ENCODE results near the gene ZNF280A. TPM values are rescaled to one million over a fixed set of nuclear protein-coding genes. Genes with fewer than 3 reads are reported as not detected.

Gene ZNF280A
- total and polyA plus RNA-seq, 9 of the 15 experiments (the other 6 are each of a cell fraction or from before 2014, with no cell fraction given) = 19.0 to 40.8 (median 28.6) TPM

DNA sequence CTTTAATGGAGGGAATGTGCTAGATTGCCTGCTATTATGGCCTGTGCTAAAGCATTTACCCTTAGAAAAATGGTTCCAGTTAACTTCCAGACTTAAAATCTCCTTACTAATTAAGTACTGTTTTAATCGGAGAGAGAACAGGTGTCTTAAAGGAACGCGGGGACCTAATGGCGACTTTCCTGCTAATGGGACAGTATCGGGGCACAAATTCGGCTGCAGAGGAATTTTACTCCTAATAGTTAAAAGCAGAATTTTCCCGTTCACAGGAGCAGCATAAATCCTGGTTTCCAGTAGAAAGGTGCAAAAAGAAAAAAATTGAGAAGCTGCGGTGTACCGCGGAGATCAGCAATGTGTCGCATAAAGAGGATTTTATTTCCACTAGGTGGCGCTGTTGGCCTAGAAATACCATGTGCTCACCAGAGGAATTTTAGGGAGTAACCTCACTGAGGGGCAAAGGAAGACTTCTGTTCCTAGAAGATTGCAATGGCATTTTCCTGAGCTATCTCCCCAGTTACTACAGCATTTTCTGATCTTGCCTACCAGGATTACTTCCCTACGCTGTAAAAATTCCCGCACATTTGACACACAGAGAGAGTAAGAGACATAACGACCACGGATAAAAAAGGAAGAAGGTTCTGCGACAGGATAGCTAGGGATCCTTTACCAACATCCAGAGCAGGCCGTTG is 56.1 kb downstream of the ZNF280A start (continued):
- TF ChIP-seq, protein P1, sequence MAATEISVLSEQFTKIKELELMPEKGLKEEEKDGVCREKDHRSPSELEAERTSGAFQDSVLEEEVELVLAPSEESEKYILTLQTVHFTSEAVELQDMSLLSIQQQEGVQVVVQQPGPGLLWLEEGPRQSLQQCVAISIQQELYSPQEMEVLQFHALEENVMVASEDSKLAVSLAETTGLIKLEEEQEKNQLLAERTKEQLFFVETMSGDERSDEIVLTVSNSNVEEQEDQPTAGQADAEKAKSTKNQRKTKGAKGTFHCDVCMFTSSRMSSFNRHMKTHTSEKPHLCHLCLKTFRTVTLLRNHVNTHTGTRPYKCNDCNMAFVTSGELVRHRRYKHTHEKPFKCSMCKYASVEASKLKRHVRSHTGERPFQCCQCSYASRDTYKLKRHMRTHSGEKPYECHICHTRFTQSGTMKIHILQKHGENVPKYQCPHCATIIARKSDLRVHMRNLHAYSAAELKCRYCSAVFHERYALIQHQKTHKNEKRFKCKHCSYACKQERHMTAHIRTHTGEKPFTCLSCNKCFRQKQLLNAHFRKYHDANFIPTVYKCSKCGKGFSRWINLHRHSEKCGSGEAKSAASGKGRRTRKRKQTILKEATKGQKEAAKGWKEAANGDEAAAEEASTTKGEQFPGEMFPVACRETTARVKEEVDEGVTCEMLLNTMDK (IDR thresholded peaks at IDR 0.05; ENCODE audit: borderline replicate concordance, insufficient read depth, low read depth, low read length, poor library complexity, severe bottlenecking) = no peak
- peak; percentile 73; the same call in 1 of the 2 replicates for TF ChIP-seq ZBED1 (IDR thresholded peaks at IDR 0.05)
- TF ChIP-seq, protein P2, sequence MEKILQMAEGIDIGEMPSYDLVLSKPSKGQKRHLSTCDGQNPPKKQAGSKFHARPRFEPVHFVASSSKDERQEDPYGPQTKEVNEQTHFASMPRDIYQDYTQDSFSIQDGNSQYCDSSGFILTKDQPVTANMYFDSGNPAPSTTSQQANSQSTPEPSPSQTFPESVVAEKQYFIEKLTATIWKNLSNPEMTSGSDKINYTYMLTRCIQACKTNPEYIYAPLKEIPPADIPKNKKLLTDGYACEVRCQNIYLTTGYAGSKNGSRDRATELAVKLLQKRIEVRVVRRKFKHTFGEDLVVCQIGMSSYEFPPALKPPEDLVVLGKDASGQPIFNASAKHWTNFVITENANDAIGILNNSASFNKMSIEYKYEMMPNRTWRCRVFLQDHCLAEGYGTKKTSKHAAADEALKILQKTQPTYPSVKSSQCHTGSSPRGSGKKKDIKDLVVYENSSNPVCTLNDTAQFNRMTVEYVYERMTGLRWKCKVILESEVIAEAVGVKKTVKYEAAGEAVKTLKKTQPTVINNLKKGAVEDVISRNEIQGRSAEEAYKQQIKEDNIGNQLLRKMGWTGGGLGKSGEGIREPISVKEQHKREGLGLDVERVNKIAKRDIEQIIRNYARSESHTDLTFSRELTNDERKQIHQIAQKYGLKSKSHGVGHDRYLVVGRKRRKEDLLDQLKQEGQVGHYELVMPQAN (IDR thresholded peaks at IDR 0.05; ENCODE audit: borderline replicate concordance) = no peak
- no peak for TF ChIP-seq HNRNPH1 (optimal IDR thresholded peaks at IDR 0.05; ENCODE audit: low read depth, low read length)
- TF ChIP-seq SMARCB1 (IDR thresholded peaks at IDR 0.05; ENCODE audit: insufficient read length, low read depth) = no peak
- TF ChIP-seq, protein P3, sequence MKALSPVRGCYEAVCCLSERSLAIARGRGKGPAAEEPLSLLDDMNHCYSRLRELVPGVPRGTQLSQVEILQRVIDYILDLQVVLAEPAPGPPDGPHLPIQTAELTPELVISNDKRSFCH (CRISPR knock-in tag; IDR thresholded peaks at IDR 0.05) = 0 out of 2 replicates have a peak, but pooled peaks have one; percentile 38
- TF ChIP-seq, protein P3 (tag; IDR thresholded peaks at IDR 0.05) = no peak
- TF ChIP-seq POU5F1 (IDR thresholded peaks at IDR 0.05; ENCODE audit: borderline replicate concordance, low read depth, low read length, partially characterized antibody) = no peak
- peak; percentile 29; the same call in 1 of the 2 replicates for TF ChIP-seq ZNF324 (CRISPR knock-in tag; IDR thresholded peaks at IDR 0.05)
- no peak; the same call in 1 of the 2 replicates for TF ChIP-seq TCFL5 (CRISPR knock-in tag; conservative IDR thresholded peaks at IDR 0.05)
- TF ChIP-seq BACH1 (tag; IDR thresholded peaks at IDR 0.05) = no peak
- TF ChIP-seq ZNF644 (tag; IDR thresholded peaks at IDR 0.05; ENCODE audit: low read depth) = no peak
- TF ChIP-seq MCM7 (IDR thresholded peaks at IDR 0.05) = no peak
- no peak for TF ChIP-seq PYGO2 (tag; IDR thresholded peaks at IDR 0.05)
- TF ChIP-seq, protein P4, sequence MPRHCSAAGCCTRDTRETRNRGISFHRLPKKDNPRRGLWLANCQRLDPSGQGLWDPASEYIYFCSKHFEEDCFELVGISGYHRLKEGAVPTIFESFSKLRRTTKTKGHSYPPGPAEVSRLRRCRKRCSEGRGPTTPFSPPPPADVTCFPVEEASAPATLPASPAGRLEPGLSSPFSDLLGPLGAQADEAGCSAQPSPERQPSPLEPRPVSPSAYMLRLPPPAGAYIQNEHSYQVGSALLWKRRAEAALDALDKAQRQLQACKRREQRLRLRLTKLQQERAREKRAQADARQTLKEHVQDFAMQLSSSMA (CRISPR knock-in tag; IDR thresholded peaks at IDR 0.05) = no peak
- TF ChIP-seq, protein P5, sequence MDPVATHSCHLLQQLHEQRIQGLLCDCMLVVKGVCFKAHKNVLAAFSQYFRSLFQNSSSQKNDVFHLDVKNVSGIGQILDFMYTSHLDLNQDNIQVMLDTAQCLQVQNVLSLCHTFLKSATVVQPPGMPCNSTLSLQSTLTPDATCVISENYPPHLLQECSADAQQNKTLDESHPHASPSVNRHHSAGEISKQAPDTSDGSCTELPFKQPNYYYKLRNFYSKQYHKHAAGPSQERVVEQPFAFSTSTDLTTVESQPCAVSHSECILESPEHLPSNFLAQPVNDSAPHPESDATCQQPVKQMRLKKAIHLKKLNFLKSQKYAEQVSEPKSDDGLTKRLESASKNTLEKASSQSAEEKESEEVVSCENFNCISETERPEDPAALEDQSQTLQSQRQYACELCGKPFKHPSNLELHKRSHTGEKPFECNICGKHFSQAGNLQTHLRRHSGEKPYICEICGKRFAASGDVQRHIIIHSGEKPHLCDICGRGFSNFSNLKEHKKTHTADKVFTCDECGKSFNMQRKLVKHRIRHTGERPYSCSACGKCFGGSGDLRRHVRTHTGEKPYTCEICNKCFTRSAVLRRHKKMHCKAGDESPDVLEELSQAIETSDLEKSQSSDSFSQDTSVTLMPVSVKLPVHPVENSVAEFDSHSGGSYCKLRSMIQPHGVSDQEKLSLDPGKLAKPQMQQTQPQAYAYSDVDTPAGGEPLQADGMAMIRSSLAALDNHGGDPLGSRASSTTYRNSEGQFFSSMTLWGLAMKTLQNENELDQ (CRISPR knock-in tag; IDR thresholded peaks at IDR 0.05; ENCODE audit: borderline replicate concordance) = no peak
- TF ChIP-seq ZNF263 (CRISPR knock-in tag; IDR thresholded peaks at IDR 0.05; ENCODE audit: borderline replicate concordance) = peak; percentile 57; the same call in 1 of the 2 replicates
- 0 out of 2 replicates have a peak, but pooled peaks have one; percentile 54 for TF ChIP-seq ZNF444 (CRISPR knock-in tag; IDR thresholded peaks at IDR 0.05)
- TF ChIP-seq NFE2 (IDR thresholded peaks at IDR 0.05; ENCODE audit: low read depth) = 0 out of 2 replicates have a peak, but pooled peaks have one; percentile 33
- no peak for TF ChIP-seq RBFOX2 (IDR thresholded peaks at IDR 0.05; ENCODE audit: low read depth, low read length)
- no peak for TF ChIP-seq U2AF2 (optimal IDR thresholded peaks at IDR 0.05; ENCODE audit: low read depth, low read length)

All from K562 (cell line).